GM23338 (cell line): ENCODE measurements around the gene PHKB. TPM values are rescaled to one million over a fixed set of nuclear protein-coding genes. Genes with fewer than 3 reads are reported as not detected.

Experiments used
- ATAC-seq: fragments of 200-7000 bp; cut with Tn5 transposase; 3 replicates; pipeline ENCODE4 v1.9.1; 2020
- DNase-seq: peaks from one replicate; pipeline ENCODE4 v3.0.0-alpha.2; 2015; ENCODE audit warnings: low spot score
- H2AFZ ChIP-seq: fragments of 200-600 bp; sonication (generic); 2 replicates; pipeline ENCODE4 v1.8.0; 2016; ENCODE audit warnings: antibody characterized with exemption, mild to moderate bottlenecking, moderate library complexity
- H3F3A ChIP-seq: fragments of 200-600 bp; sonication (generic); replicated peaks from 2 replicates; pipeline ENCODE4 v1.8.0; 2017; ENCODE audit warnings: antibody characterized with exemption, mixed run types, low read depth
- H3K27ac ChIP-seq: fragments of 200-600 bp; sonication (generic); 2 replicates; pipeline ENCODE4 v1.6.1; 2016; ENCODE audit warnings: low read depth
- H3K27me3 ChIP-seq: fragments of 200-600 bp; sonication (generic); 2 replicates; pipeline ENCODE4 v1.8.0; 2016; ENCODE audit warnings: mild to moderate bottlenecking, mixed run types, moderate library complexity; ENCODE audit not compliant: insufficient read depth
- H3K36me3 ChIP-seq: fragments of 200-600 bp; sonication (generic); 2 replicates; pipeline ENCODE4 v1.8.0; 2016; ENCODE audit warnings: mild to moderate bottlenecking; ENCODE audit not compliant: insufficient read depth
- H3K4me1 ChIP-seq: fragments of 200-600 bp; sonication (generic); 2 replicates; pipeline ENCODE4 v1.8.0; 2016; ENCODE audit warnings: mild to moderate bottlenecking, moderate library complexity; ENCODE audit not compliant: insufficient read depth
- H3K4me2 ChIP-seq: fragments of 200-600 bp; sonication (generic); 2 replicates; pipeline ENCODE4 v1.7.1; 2017; ENCODE audit warnings: mixed run types
- H3K4me3 ChIP-seq: fragments of 200-600 bp; sonication (generic); 2 replicates; pipeline ENCODE4 v1.6.1; 2016; ENCODE audit warnings: mixed run types
- H3K79me2 ChIP-seq: fragments of 200-600 bp; sonication (generic); replicated peaks from 2 replicates; pipeline ENCODE4 v1.8.0; 2017; ENCODE audit warnings: mild to moderate bottlenecking; ENCODE audit not compliant: insufficient read depth
- H3K9me2 ChIP-seq: fragments of 200-600 bp; sonication (generic); 2 replicates; pipeline ENCODE4 v1.8.0; 2017; ENCODE audit not compliant: insufficient read depth
- H4K20me1 ChIP-seq: fragments of 200-600 bp; sonication (generic); replicated peaks from 2 replicates; pipeline ENCODE4 v1.8.0; 2017; ENCODE audit warnings: mild to moderate bottlenecking; ENCODE audit not compliant: insufficient read depth
- H3K27ac Mint-ChIP-seq: 2 replicates; pipeline ENCODE4 v1.8.0; 2020; ENCODE audit warnings: inconsistent platforms, mild to moderate bottlenecking, moderate library complexity, mixed read lengths
- H3K27me3 Mint-ChIP-seq: 3 replicates; pipeline ENCODE4 v1.8.0; 2022; ENCODE audit warnings: low read depth, mild to moderate bottlenecking, moderate library complexity, mixed read lengths, inconsistent platforms; ENCODE audit not compliant: insufficient read depth, poor library complexity
- H3K36me3 Mint-ChIP-seq: 3 replicates; pipeline ENCODE4 v1.8.0; 2021; ENCODE audit warnings: low read depth, mild to moderate bottlenecking, inconsistent platforms, moderate library complexity, mixed read lengths
- H3K4me1 Mint-ChIP-seq: 3 replicates; pipeline ENCODE4 v1.8.0; 2020; ENCODE audit warnings: mild to moderate bottlenecking, inconsistent platforms, mixed read lengths
- H3K4me3 Mint-ChIP-seq: 3 replicates; pipeline ENCODE4 v1.8.0; 2021; ENCODE audit warnings: moderate library complexity, mild to moderate bottlenecking, inconsistent platforms, mixed read lengths
- H3K9me3 Mint-ChIP-seq: 3 replicates; pipeline ENCODE4 v1.8.0; 2020; ENCODE audit warnings: moderate library complexity, mild to moderate bottlenecking, inconsistent platforms, mixed read lengths
- CREB1 ChIP-seq: fragments of 250-450 bp; sonication (Bioruptor Pico); IDR thresholded peaks from 2 replicates; pipeline ENCODE4 v1.5.0; 2020; ENCODE audit warnings: low read depth, mild to moderate bottlenecking, moderate library complexity
- EZH2 ChIP-seq: fragments of 200-600 bp; sonication (generic); IDR thresholded peaks from one replicate; pipeline ENCODE4 v1.8.0; 2017; ENCODE audit warnings: antibody characterized with exemption, mild to moderate bottlenecking, low read depth; ENCODE audit not compliant: unreplicated experiment
- EZH2phosphoT487 ChIP-seq: fragments of 200-600 bp; sonication (generic); IDR thresholded peaks from one replicate; pipeline ENCODE4 v1.8.1; 2018; ENCODE audit warnings: antibody characterized with exemption; ENCODE audit not compliant: unreplicated experiment
- JUNB ChIP-seq: IDR thresholded peaks from one replicate; pipeline ENCODE4 v1.6.1; 2016; ENCODE audit warnings: antibody characterized with exemption; ENCODE audit not compliant: unreplicated experiment
- POLR2AphosphoS5 ChIP-seq: IDR thresholded peaks from 2 replicates; pipeline ENCODE4 v1.6.1; 2016; ENCODE audit warnings: antibody characterized with exemption, low read depth
- STAT1 ChIP-seq: IDR thresholded peaks from one replicate; pipeline ENCODE4 v1.6.1; 2016; ENCODE audit warnings: antibody characterized with exemption; ENCODE audit not compliant: unreplicated experiment
- ZNF114 ChIP-seq: fragments of 250-450 bp; sonication (Bioruptor Pico); IDR thresholded peaks from 2 replicates; pipeline ENCODE4 v1.5.0; 2020; ENCODE audit warnings: mild to moderate bottlenecking, moderate library complexity
- ZNF331 ChIP-seq: fragments of 250-450 bp; sonication (Bioruptor Pico); IDR thresholded peaks from 2 replicates; pipeline ENCODE4 v1.5.0; 2020; ENCODE audit warnings: low read depth, mild to moderate bottlenecking, moderate library complexity
- polyA plus RNA-seq: library from polyadenylated mRNA; unstranded; fragments of >200 nt; fragmentation: Nextera tagmentation; extraction: Ambion mirVana; gene quantifications from 2 replicates; pipeline ENCODE4 v1.2.1, GENCODE V29; 2016
- total RNA-seq: library from RNA; depleted of rRNA; stranded (reverse); fragments of >200 nt; shearing (Covaris generic); gene quantifications from 2 replicates; pipeline ENCODE4 v1.2.3, GENCODE V29; 2014
- TF ChIP-seq, protein P1 (sequence below): IDR thresholded peaks from 2 replicates; pipeline ENCODE4 v1.6.1; 2016; ENCODE audit warnings: antibody characterized with exemption
- TF ChIP-seq, protein P2 (sequence below): fragments of 250-450 bp; sonication (Bioruptor Pico); IDR thresholded peaks from 2 replicates; pipeline ENCODE4 v1.5.0; 2020; ENCODE audit warnings: mild to moderate bottlenecking, moderate library complexity

Gene PHKB
- total and polyA plus RNA-seq, 2 experiments from 2014 or later: 20.3 to 57.3 TPM

DNA sequence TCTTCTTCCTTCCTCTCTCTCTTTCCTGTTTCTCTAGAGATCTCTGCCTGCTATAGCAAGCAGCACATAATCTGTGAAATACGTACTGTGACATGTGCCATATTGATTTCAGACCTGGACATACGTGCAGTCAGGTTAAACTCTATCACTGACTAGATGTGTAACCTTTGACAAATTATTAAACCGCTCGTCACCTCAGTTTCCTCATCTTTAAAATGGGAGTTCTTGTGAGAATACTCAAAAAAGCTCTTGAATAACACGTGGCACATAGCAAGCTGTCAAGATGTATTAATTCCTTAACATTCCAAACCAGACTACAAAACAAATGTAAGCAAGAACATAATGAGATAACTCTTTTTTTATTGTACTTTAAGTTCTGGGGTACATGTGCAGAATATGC lies 170.0 kb downstream of the PHKB start:
- H3F3A ChIP-seq: no peaks in the 10 kb centered on the region
- Mint-ChIP-seq H3K27ac (no peak overlapping the region), H3K36me3 (peaks cover 9% of the 10 kb centered on the region; the same call in 1 of the 3 replicates), H3K27me3 (no peaks in the 10 kb centered on the region), H3K9me3 (peaks cover 11% of the 10 kb centered on the region; the same call in 2 of the 3 replicates), H3K4me1 (peaks cover 12% of the 10 kb centered on the region), H3K4me3 (no peak overlapping the region)
- no peak overlapping the region for H3K4me3 ChIP-seq
- no peaks in the 10 kb centered on the region for H3K36me3 ChIP-seq
- H3K79me2 ChIP-seq: no peaks in the 10 kb centered on the region
- H3K4me1 ChIP-seq: no peaks in the 10 kb centered on the region
- H3K27me3 ChIP-seq: no peaks in the 10 kb centered on the region
- TF ChIP-seq, protein P1, sequence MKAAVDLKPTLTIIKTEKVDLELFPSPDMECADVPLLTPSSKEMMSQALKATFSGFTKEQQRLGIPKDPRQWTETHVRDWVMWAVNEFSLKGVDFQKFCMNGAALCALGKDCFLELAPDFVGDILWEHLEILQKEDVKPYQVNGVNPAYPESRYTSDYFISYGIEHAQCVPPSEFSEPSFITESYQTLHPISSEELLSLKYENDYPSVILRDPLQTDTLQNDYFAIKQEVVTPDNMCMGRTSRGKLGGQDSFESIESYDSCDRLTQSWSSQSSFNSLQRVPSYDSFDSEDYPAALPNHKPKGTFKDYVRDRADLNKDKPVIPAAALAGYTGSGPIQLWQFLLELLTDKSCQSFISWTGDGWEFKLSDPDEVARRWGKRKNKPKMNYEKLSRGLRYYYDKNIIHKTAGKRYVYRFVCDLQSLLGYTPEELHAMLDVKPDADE: no peak
- TF ChIP-seq ZNF331 (CRISPR knock-in tag): no peak
- no peak for TF ChIP-seq STAT1
- no peak for TF ChIP-seq EZH2phosphoT487
- TF ChIP-seq, protein P2, sequence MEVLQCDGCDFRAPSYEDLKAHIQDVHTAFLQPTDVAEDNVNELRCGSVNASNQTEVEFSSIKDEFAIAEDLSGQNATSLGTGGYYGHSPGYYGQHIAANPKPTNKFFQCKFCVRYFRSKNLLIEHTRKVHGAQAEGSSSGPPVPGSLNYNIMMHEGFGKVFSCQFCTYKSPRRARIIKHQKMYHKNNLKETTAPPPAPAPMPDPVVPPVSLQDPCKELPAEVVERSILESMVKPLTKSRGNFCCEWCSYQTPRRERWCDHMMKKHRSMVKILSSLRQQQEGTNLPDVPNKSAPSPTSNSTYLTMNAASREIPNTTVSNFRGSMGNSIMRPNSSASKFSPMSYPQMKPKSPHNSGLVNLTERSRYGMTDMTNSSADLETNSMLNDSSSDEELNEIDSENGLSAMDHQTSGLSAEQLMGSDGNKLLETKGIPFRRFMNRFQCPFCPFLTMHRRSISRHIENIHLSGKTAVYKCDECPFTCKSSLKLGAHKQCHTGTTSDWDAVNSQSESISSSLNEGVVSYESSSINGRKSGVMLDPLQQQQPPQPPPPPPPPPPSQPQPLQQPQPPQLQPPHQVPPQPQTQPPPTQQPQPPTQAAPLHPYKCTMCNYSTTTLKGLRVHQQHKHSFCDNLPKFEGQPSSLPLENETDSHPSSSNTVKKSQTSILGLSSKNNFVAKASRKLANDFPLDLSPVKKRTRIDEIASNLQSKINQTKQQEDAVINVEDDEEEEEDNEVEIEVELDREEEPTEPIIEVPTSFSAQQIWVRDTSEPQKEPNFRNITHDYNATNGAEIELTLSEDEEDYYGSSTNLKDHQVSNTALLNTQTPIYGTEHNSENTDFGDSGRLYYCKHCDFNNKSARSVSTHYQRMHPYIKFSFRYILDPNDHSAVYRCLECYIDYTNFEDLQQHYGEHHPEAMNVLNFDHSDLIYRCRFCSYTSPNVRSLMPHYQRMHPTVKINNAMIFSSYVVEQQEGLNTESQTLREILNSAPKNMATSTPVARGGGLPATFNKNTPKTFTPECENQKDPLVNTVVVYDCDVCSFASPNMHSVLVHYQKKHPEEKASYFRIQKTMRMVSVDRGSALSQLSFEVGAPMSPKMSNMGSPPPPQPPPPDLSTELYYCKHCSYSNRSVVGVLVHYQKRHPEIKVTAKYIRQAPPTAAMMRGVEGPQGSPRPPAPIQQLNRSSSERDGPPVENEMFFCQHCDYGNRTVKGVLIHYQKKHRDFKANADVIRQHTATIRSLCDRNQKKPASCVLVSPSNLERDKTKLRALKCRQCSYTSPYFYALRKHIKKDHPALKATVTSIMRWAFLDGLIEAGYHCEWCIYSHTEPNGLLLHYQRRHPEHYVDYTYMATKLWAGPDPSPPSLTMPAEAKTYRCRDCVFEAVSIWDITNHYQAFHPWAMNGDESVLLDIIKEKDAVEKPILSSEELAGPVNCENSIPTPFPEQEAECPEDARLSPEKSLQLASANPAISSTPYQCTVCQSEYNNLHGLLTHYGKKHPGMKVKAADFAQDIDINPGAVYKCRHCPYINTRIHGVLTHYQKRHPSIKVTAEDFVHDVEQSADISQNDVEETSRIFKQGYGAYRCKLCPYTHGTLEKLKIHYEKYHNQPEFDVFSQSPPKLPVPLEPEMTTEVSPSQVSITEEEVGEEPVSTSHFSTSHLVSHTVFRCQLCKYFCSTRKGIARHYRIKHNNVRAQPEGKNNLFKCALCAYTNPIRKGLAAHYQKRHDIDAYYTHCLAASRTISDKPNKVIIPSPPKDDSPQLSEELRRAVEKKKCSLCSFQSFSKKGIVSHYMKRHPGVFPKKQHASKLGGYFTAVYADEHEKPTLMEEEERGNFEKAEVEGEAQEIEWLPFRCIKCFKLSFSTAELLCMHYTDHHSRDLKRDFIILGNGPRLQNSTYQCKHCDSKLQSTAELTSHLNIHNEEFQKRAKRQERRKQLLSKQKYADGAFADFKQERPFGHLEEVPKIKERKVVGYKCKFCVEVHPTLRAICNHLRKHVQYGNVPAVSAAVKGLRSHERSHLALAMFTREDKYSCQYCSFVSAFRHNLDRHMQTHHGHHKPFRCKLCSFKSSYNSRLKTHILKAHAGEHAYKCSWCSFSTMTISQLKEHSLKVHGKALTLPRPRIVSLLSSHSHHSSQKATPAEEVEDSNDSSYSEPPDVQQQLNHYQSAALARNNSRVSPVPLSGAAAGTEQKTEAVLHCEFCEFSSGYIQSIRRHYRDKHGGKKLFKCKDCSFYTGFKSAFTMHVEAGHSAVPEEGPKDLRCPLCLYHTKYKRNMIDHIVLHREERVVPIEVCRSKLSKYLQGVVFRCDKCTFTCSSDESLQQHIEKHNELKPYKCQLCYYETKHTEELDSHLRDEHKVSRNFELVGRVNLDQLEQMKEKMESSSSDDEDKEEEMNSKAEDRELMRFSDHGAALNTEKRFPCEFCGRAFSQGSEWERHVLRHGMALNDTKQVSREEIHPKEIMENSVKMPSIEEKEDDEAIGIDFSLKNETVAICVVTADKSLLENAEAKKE (CRISPR knock-in tag): no peak
- TF ChIP-seq JUNB: no peak
- no peak for TF ChIP-seq CREB1 (CRISPR knock-in tag)
- no peak for TF ChIP-seq EZH2
- no peak for TF ChIP-seq POLR2AphosphoS5
- no peak for TF ChIP-seq ZNF114 (CRISPR knock-in tag)
- no peaks in the 10 kb centered on the region for H4K20me1 ChIP-seq
- H3K9me2 ChIP-seq: no peaks in the 10 kb centered on the region
- DNase-seq (no peak), ATAC-seq (no peak)
- H3K4me2 ChIP-seq: no peak overlapping the region
- H3K27ac ChIP-seq: no peak overlapping the region
- no peak overlapping the region for H2AFZ ChIP-seq
